Measurements from ENCODE around the gene PCDHGA10. TPM values are rescaled to one million over a fixed set of nuclear protein-coding genes. Genes with fewer than 3 reads are reported as not detected.
A peak's percentile ranks its signal among the peaks of the same experiment; 100 is the strongest.
"Not testable (repeated sequence)": the region's sequence is repeated elsewhere in the genome, so short reads cannot be mapped to it uniquely, and the experiment has no call there.

PCDHGA10 gene
- total RNA-seq: 0.07 and 0.21 TPM in 2 replicates

- Mint-ChIP-seq H3K27me3 (peaks cover 51% of the 10 kb centered on the region), H3K36me3 (ENCODE audit: low read depth) (peaks cover 6% of the 10 kb centered on the region), H3K4me1 (peaks cover 12% of the 10 kb centered on the region), H3K27ac (no peak within 1 kb of the TSS), H3K9me3 (peaks cover 29% of the 10 kb centered on the region), H3K4me3 (peak within 1 kb of the TSS; percentile 86)
- DNase-seq: peak; percentile 86
- intact Hi-C loops (cut with micrococcal nuclease): loop anchor here (2.0 to 5.0 kb wide), 6 partner anchors 51 to 146 kb away; partner anchors contain the start of genes PCDHGA2 and PCDHGA5
These were observed at the start of gene PCDHGA10 for GRCh38 chr5:141412854-141413539. TSS of gene PCDHGA10 (plus strand) at chr5:141412987. CDS start at chr5:141413176, 189 bp downstream.

- intact Hi-C loops (cut with micrococcal nuclease): loop anchor here (5.0 kb wide), 1 partner anchor 48 kb away; the partner anchor contains the start of gene PCDHGA10
- no peak within 1 kb of the TSS for H3K4me3 Mint-ChIP-seq
- peak; percentile 45 for DNase-seq
- H3K9me3 Mint-ChIP-seq: peaks cover 24% of the 10 kb centered on the region
- H3K27ac Mint-ChIP-seq: no peak within 1 kb of the TSS
- peaks cover 28% of the 10 kb centered on the region for H3K27me3 Mint-ChIP-seq
- H3K36me3 Mint-ChIP-seq (ENCODE audit: low read depth): peaks cover 13% of the 10 kb centered on the region
- no peaks in the 10 kb centered on the region for H3K4me1 Mint-ChIP-seq
These were observed 48.7 kb upstream of the PCDHGA10 start, which contains the start of gene PCDHGA5 for GRCh38 chr5:141363952-141364660. TSS of gene PCDHGA5 (plus strand) at chr5:141364162. CDS start at chr5:141364331, 169 bp downstream.

GRCh38 chr5:141366016-141366896 lies 46.5 kb upstream of the PCDHGA10 start:
- H3K36me3 Mint-ChIP-seq (ENCODE audit: low read depth): peaks cover 11% of the 10 kb centered on the region
- H3K4me3 Mint-ChIP-seq: no peak overlapping the region
- no peak for DNase-seq
- H3K27me3 Mint-ChIP-seq: peaks cover 29% of the 10 kb centered on the region
- H3K9me3 Mint-ChIP-seq: peaks cover 27% of the 10 kb centered on the region
- H3K27ac Mint-ChIP-seq: no peak overlapping the region
- intact Hi-C loops (cut with micrococcal nuclease): no loop called here
- H3K4me1 Mint-ChIP-seq: peaks cover 2% of the 10 kb centered on the region

GRCh38 chr5:141369994-141370848 lies 42.6 kb upstream of the PCDHGA10 start, which contains the start of gene PCDHGB3:
TSS of gene PCDHGB3 (plus strand) at chr5:141370242. CDS start at chr5:141370395, 153 bp downstream.
- Mint-ChIP-seq H3K9me3 (peaks cover 28% of the 10 kb centered on the region), H3K36me3 (ENCODE audit: low read depth) (peaks cover 5% of the 10 kb centered on the region), H3K4me1 (peaks cover 2% of the 10 kb centered on the region), H3K4me3 (peak within 1 kb of the TSS; percentile 79), H3K27ac (no peak within 1 kb of the TSS), H3K27me3 (peaks cover 17% of the 10 kb centered on the region)
- DNase-seq: peak; percentile 71
- intact Hi-C loops (cut with micrococcal nuclease): no loop called here

- H3K9me3 Mint-ChIP-seq: peaks cover 25% of the 10 kb centered on the region
- peaks cover 3% of the 10 kb centered on the region for H3K36me3 Mint-ChIP-seq (ENCODE audit: low read depth)
- peaks cover 14% of the 10 kb centered on the region for H3K27me3 Mint-ChIP-seq
- intact Hi-C loops (cut with micrococcal nuclease): no loop called here
- H3K27ac Mint-ChIP-seq: no peak overlapping the region
- peaks cover 2% of the 10 kb centered on the region for H3K4me1 Mint-ChIP-seq
- no peak overlapping the region for H3K4me3 Mint-ChIP-seq
- DNase-seq: peak; percentile 50
These were observed 41.0 kb upstream of the PCDHGA10 start for GRCh38 chr5:141371572-141372475.

GRCh38 chr5:141373673-141374317 lies 39.0 kb upstream of the PCDHGA10 start, which contains the start of gene PCDHGA6:
TSS of gene PCDHGA6 (plus strand) at chr5:141373891. CDS start at chr5:141374084, 193 bp downstream.
- DNase-seq: peak; percentile 55
- Mint-ChIP-seq H3K27ac (no peak within 1 kb of the TSS), H3K4me3 (no peak within 1 kb of the TSS), H3K4me1 (peaks cover 2% of the 10 kb centered on the region), H3K27me3 (peaks cover 14% of the 10 kb centered on the region), H3K9me3 (peaks cover 25% of the 10 kb centered on the region), H3K36me3 (ENCODE audit: low read depth) (peaks cover 3% of the 10 kb centered on the region)
- intact Hi-C loops (cut with micrococcal nuclease): no loop called here

GRCh38 chr5:141374627-141375026 lies 38.2 kb upstream of the PCDHGA10 start:
- H3K27ac Mint-ChIP-seq: no peak overlapping the region
- H3K27me3 Mint-ChIP-seq: peaks cover 14% of the 10 kb centered on the region
- peaks cover 25% of the 10 kb centered on the region for H3K9me3 Mint-ChIP-seq
- DNase-seq: no peak
- peaks cover 3% of the 10 kb centered on the region for H3K36me3 Mint-ChIP-seq (ENCODE audit: low read depth)
- intact Hi-C loops (cut with micrococcal nuclease): no loop called here
- peaks cover 2% of the 10 kb centered on the region for H3K4me1 Mint-ChIP-seq
- H3K4me3 Mint-ChIP-seq: no peak overlapping the region

GRCh38 chr5:141375444-141376155 lies 37.2 kb upstream of the PCDHGA10 start:
- DNase-seq; H3K4me3 Mint-ChIP-seq; H3K27ac Mint-ChIP-seq; intact Hi-C loops (cut with micrococcal nuclease); H3K4me1 Mint-ChIP-seq; H3K36me3 Mint-ChIP-seq (ENCODE audit: low read depth): not testable (repeated sequence)
- peaks cover 11% of the 10 kb centered on the region for H3K27me3 Mint-ChIP-seq
- H3K9me3 Mint-ChIP-seq: peaks cover 22% of the 10 kb centered on the region

GRCh38 chr5:141382469-141383294 lies 30.1 kb upstream of the PCDHGA10 start, which contains the start of gene PCDHGA7:
TSS of gene PCDHGA7 (plus strand) at chr5:141382742. CDS start at chr5:141382900, 158 bp downstream.
- intact Hi-C loops (cut with micrococcal nuclease): no loop called here
- peak within 1 kb of the TSS; percentile 20 for H3K27ac Mint-ChIP-seq
- H3K27me3 Mint-ChIP-seq: peaks cover 8% of the 10 kb centered on the region
- no peaks in the 10 kb centered on the region for H3K4me1 Mint-ChIP-seq
- peak; percentile 55 for DNase-seq
- no peaks in the 10 kb centered on the region for H3K36me3 Mint-ChIP-seq (ENCODE audit: low read depth)
- H3K4me3 Mint-ChIP-seq: peak within 1 kb of the TSS; percentile 82
- H3K9me3 Mint-ChIP-seq: peaks cover 4% of the 10 kb centered on the region

GRCh38 chr5:141383345-141383744 lies 29.4 kb upstream of the PCDHGA10 start:
- H3K4me1 Mint-ChIP-seq: no peaks in the 10 kb centered on the region
- intact Hi-C loops (cut with micrococcal nuclease): no loop called here
- H3K36me3 Mint-ChIP-seq (ENCODE audit: low read depth): no peaks in the 10 kb centered on the region
- peaks cover 8% of the 10 kb centered on the region for H3K27me3 Mint-ChIP-seq
- H3K9me3 Mint-ChIP-seq: peaks cover 6% of the 10 kb centered on the region
- no peak overlapping the region for H3K27ac Mint-ChIP-seq
- H3K4me3 Mint-ChIP-seq: peak overlapping the region; percentile 82
- no peak for DNase-seq
